Liver (tissue), 9 donors: ENCODE results near the gene ATG5. TPM values are rescaled to one million over a fixed set of nuclear protein-coding genes. Genes with fewer than 3 reads are reported as not detected.
A peak's percentile ranks its signal among the peaks of the same experiment; 100 is the strongest.

Experiments
- DNase-seq: peaks from one replicate; pipeline ENCODE4 v3.0.0-alpha.2; 2017; ENCODE audit warnings: low spot score
- H3K27ac ChIP-seq, 2 donors: one replicate each; pipeline ENCODE4 v1.7.0; 2013; ENCODE audit warnings: inconsistent platforms in 2 of 2, low read length in 2 of 2, control low read depth in 1 of 2, low read depth in 1 of 2, mild to moderate bottlenecking in 1 of 2
- H3K27me3 ChIP-seq, 4 donors: one replicate each; pipeline versions ENCODE4 v1.6.1 to v1.7.0; 2013; ENCODE audit warnings: low read length in 3 of 4, inconsistent platforms in 1 of 4, mild to moderate bottlenecking in 1 of 4, moderate library complexity in 1 of 4; ENCODE audit not compliant: control insufficient read depth in 4 of 4, insufficient read depth in 4 of 4
- H3K36me3 ChIP-seq, 4 donors: one replicate each; pipeline versions ENCODE4 v1.6.1 to v1.7.0; 2013; ENCODE audit warnings: low read length in 3 of 4, mild to moderate bottlenecking in 3 of 4, low read depth in 1 of 4, moderate library complexity in 1 of 4; ENCODE audit not compliant: control insufficient read depth in 4 of 4, insufficient read depth in 3 of 4
- H3K4me1 ChIP-seq, 4 donors: one replicate each; pipeline versions ENCODE4 v1.6.1 to v1.7.0; 2013; ENCODE audit warnings: low read length in 3 of 4, mild to moderate bottlenecking in 3 of 4, moderate library complexity in 1 of 4; ENCODE audit not compliant: control insufficient read depth in 4 of 4, insufficient read depth in 4 of 4
- H3K4me3 ChIP-seq, 3 donors: one replicate each; pipeline versions ENCODE4 v1.6.1 to v1.7.0; 2013; ENCODE audit warnings: low read length in 3 of 3, control low read depth in 1 of 3, low read depth in 1 of 3, mild to moderate bottlenecking in 1 of 3
- H3K9ac ChIP-seq, 2 donors: one replicate each; pipeline ENCODE4 v1.7.0; 2013; ENCODE audit warnings: low read length in 2 of 2, mild to moderate bottlenecking in 2 of 2, moderate library complexity in 2 of 2, control low read depth in 1 of 2, low read depth in 1 of 2
- H3K9me3 ChIP-seq, 4 donors: one replicate each; pipeline versions ENCODE4 v1.6.1 to v1.7.0; 2013; ENCODE audit warnings: low read length in 3 of 4; ENCODE audit not compliant: control insufficient read depth in 4 of 4
- ATF3 ChIP-seq: IDR thresholded peaks from 2 replicates; pipeline ENCODE4 v1.6.1; 2016; ENCODE audit warnings: antibody characterized with exemption
- CTCF ChIP-seq: fragments of 150-350 bp; IDR thresholded peaks from 2 replicates; pipeline ENCODE4 v1.5.1; 2017; ENCODE audit warnings: improper control_type of control experiment, low read depth, low read length; ENCODE audit not compliant: missing input control
- EGR1 ChIP-seq, 2 donors: IDR thresholded peaks; 2 replicates each; pipeline ENCODE4 v1.6.1; 2016 to 2018; ENCODE audit warnings: antibody characterized with exemption in 2 of 2, low read depth in 2 of 2
- FOXA2 ChIP-seq: IDR thresholded peaks from 2 replicates; pipeline ENCODE4 v1.6.1; 2016; ENCODE audit warnings: antibody characterized with exemption
- GABPA ChIP-seq, 2 donors: IDR thresholded peaks in 1 of 2; conservative IDR thresholded peaks in 1 of 2; 2 replicates each; pipeline ENCODE4 v1.6.1; 2016; ENCODE audit warnings: antibody characterized with exemption in 2 of 2, mild to moderate bottlenecking in 1 of 2, moderate library complexity in 1 of 2
- HNF4A ChIP-seq, 2 donors: conservative IDR thresholded peaks; 2 replicates each; pipeline ENCODE4 v1.6.1; 2016; ENCODE audit warnings: antibody characterized with exemption in 2 of 2, mild to moderate bottlenecking in 2 of 2
- HNF4G ChIP-seq: IDR thresholded peaks from 2 replicates; pipeline ENCODE4 v1.6.1; 2016; ENCODE audit warnings: antibody characterized with exemption
- JUND ChIP-seq, 2 donors: IDR thresholded peaks; 2 replicates each; pipeline ENCODE4 v1.6.1; 2016; ENCODE audit warnings: antibody characterized with exemption in 2 of 2
- MAX ChIP-seq: IDR thresholded peaks from 2 replicates; pipeline ENCODE4 v1.6.1; 2016; ENCODE audit warnings: antibody characterized with exemption
- NR2F2 ChIP-seq: IDR thresholded peaks from 2 replicates; pipeline ENCODE4 v1.6.1; 2016; ENCODE audit warnings: antibody characterized with exemption
- RAD21 ChIP-seq, 2 donors: IDR thresholded peaks; 2 replicates each; pipeline ENCODE4 v1.6.1; 2016; ENCODE audit warnings: antibody characterized with exemption in 2 of 2, mild to moderate bottlenecking in 2 of 2
- REST ChIP-seq: IDR thresholded peaks from 2 replicates; pipeline ENCODE4 v1.6.1; 2016; ENCODE audit warnings: antibody characterized with exemption, mild to moderate bottlenecking
- RXRA ChIP-seq, 2 donors: IDR thresholded peaks; 2 replicates each; pipeline ENCODE4 v1.6.1; 2017 to 2018; ENCODE audit warnings: antibody characterized with exemption in 2 of 2, mild to moderate bottlenecking in 1 of 2
- SP1 ChIP-seq: IDR thresholded peaks from 2 replicates; pipeline ENCODE4 v1.6.1; 2018; ENCODE audit warnings: antibody characterized with exemption, mild to moderate bottlenecking
- TAF1 ChIP-seq: conservative IDR thresholded peaks from 2 replicates; pipeline ENCODE4 v1.6.1; 2016; ENCODE audit warnings: antibody characterized with exemption, mild to moderate bottlenecking
- ZBTB33 ChIP-seq: IDR thresholded peaks from 2 replicates; pipeline ENCODE4 v1.6.1; 2016; ENCODE audit warnings: antibody characterized with exemption
- WGBS: extraction: QIAGEN DNeasy Blood & Tissue Kit; methylation state at CpG from one replicate; pipeline ENCODE4 v1.1.7; 2013; 5-methylcytosine and 5-hydroxymethylcytosine counted together
- polyA plus RNA-seq, 2 donors: library from polyadenylated mRNA; stranded (reverse) in 1 of 2; unstranded in 1 of 2; fragments of 200-250 nt in 1 of 2; fragments of >200 nt in 1 of 2; fragmentation: Nextera tagmentation in 1 of 2; extraction: Ambion mirVana in 1 of 2; gene quantifications; one replicate each; pipeline versions ENCODE4 v1.2.1 to v1.2.3, GENCODE V29; 2013 to 2015
- total RNA-seq, 2 donors: library from RNA; depleted of rRNA; stranded (reverse); fragments of >200 nt; gene quantifications; one replicate each; pipeline ENCODE4 v1.2.3, GENCODE V29; 2014
- donor health status: healthy.
- donor health status: healthy.
- donor health status: healthy.
- donor health status: healthy.
- donor health status: healthy.

The ATG5 gene
- total and polyA plus RNA-seq, 4 donors: 10.0 to 25.7 (median 19.7) TPM

DNA sequence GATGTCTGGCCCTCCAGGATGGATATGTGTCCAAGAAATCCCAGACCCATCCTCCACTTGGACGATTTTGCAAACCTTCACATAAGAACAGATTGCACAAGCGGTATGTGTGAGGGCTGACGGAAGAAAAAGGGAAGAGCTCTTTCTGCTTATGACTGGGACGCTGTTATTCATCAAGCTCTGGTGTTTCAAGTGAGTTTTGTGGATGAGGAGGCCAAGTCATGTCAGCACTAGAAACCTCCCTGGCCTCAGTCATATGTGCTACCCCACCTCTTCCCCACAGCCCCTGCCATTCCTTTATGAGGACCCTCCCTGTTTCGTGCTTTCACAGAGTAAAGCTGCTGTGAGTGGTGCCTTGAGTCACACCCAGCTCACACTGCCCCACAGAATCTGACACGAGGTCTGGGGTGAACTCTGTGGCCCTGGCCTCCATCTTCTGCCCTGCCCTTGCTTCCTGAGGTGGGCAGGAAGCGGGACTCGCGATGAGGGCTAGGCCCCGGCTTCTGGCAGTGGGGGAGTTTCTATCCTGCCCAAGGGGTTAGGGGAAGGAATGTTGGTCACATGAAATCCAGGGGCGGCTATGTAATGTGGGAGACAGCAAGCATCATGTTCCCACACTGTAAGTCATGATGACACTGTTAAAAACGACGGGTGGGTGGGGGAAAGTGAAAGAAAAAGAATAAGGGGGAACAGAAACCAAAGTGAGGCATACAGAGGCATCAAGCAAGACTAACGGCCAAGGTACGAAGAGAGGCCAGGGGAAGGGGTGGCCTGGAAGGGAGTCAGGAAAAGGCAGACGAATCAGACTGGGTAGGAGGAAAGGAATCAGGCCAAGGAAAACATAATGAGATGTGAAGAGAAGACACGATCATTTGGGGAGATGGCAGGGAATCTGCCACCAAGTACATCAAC lies 161.3 kb downstream of the ATG5 start:
- Histone ChIP-seq H3K4me3 (no peak overlapping the region), H3K27ac (peak overlapping the region; percentile 54 to 75), H3K36me3 (no peaks in the 10 kb centered on the region), H3K27me3 (no peaks in the 10 kb centered on the region), H3K9me3 (no peaks in the 10 kb centered on the region), H3K9ac (no peak overlapping the region), H3K4me1 (no peaks in the 10 kb centered on the region)
- TF ChIP-seq SP1 (peak; percentile 8), RXRA (IDR thresholded peaks at IDR 0.05) (no peak), ATF3 (no peak), GABPA (IDR thresholded peaks at IDR 0.05 in 1 of 2, conservative IDR thresholded peaks at IDR 0.05 in 1 of 2) (no peak), FOXA2 (no peak), EGR1 (IDR thresholded peaks at IDR 0.05; ENCODE audit: low read depth in 2 of 2) (no peak), HNF4G (no peak)
- DNase-seq: no peak
- WGBS: 76% methylated on average over 17 of the region's 17 CpGs

DNA sequence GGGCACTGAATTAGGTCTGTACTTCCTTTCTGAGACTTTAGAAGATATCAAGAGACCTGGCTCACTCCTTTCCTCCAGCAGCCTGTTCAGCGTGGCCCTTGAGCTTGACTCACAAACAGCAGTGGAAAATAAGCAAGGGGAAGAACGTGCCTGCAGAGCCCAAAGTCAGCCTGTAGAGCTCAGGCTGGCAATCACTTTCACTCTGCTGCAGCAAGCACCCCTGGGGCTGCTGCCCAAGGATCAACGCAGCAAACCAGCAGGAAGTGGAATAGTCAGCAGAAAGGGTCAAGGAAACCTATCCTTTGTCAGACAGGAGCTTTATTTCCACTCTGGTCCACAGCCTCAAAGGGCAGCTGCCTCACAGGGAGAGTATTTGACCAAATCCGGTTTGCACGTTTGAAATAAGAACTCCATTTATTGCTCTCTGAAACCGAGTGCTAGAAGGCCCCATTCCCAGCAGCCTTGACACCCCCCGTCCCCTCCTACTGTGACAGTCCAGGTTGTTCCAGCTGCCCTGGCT lies 162.1 kb downstream of the ATG5 start:
- H3K9me3 ChIP-seq: no peaks in the 10 kb centered on the region
- no peaks in the 10 kb centered on the region for H3K27me3 ChIP-seq
- no peaks in the 10 kb centered on the region for H3K36me3 ChIP-seq
- peak overlapping the region; percentile 54 to 75 for H3K27ac ChIP-seq
- no peak for DNase-seq
- no peak for TF ChIP-seq MAX
- TF ChIP-seq RAD21 (IDR thresholded peaks at IDR 0.05): no peak
- no peak for TF ChIP-seq ZBTB33
- no peak for TF ChIP-seq HNF4G
- TF ChIP-seq FOXA2: no peak
- TF ChIP-seq CTCF: no peak
- TF ChIP-seq RXRA (IDR thresholded peaks at IDR 0.05): no peak
- TF ChIP-seq TAF1: no peak
- TF ChIP-seq REST: no peak
- TF ChIP-seq EGR1 (IDR thresholded peaks at IDR 0.05; ENCODE audit: low read depth in 2 of 2): no peak
- no peak for TF ChIP-seq HNF4A (conservative IDR thresholded peaks at IDR 0.05)
- TF ChIP-seq ATF3: no peak
- no peak for TF ChIP-seq JUND (IDR thresholded peaks at IDR 0.05)
- no peak for TF ChIP-seq NR2F2
- no peak for TF ChIP-seq GABPA (IDR thresholded peaks at IDR 0.05 in 1 of 2, conservative IDR thresholded peaks at IDR 0.05 in 1 of 2)
- H3K4me1 ChIP-seq: no peaks in the 10 kb centered on the region
- H3K9ac ChIP-seq: no peak overlapping the region
- WGBS: 60% methylated on average over 7 of the region's 7 CpGs
- no peak overlapping the region for H3K4me3 ChIP-seq
